Measurements from ENCODE around the gene GNAI3.

GNAI3 gene

DNA sequence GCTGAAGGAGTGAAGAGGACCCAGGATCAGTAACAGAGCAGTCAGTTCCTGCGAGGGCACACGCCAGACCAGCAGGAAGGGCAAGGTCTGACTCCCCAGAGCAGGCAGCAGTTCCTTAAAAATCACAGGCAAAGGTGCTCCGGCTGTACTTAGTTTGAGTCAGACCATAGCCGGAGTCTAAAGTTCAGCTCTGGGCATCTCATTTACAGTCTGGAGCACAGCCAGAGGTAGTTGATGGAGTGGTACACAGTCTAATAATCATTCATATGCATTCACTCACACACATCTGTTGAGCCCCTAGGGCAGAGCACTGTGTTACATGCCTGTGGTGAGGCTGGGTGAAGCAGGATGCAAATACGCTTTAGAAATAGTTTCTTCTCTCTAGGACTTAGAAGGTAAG is 31.5 kb upstream of the GNAI3 start:
- no peak for TF ChIP-seq ZFP3 (CRISPR knock-in tag; IDR thresholded peaks at IDR 0.05)
- no peak for TF ChIP-seq ZNF8 (CRISPR knock-in tag; IDR thresholded peaks at IDR 0.05)
- no peak for TF ChIP-seq TOX (CRISPR knock-in tag; IDR thresholded peaks at IDR 0.05; ENCODE audit: borderline replicate concordance)
- TF ChIP-seq, protein P1, sequence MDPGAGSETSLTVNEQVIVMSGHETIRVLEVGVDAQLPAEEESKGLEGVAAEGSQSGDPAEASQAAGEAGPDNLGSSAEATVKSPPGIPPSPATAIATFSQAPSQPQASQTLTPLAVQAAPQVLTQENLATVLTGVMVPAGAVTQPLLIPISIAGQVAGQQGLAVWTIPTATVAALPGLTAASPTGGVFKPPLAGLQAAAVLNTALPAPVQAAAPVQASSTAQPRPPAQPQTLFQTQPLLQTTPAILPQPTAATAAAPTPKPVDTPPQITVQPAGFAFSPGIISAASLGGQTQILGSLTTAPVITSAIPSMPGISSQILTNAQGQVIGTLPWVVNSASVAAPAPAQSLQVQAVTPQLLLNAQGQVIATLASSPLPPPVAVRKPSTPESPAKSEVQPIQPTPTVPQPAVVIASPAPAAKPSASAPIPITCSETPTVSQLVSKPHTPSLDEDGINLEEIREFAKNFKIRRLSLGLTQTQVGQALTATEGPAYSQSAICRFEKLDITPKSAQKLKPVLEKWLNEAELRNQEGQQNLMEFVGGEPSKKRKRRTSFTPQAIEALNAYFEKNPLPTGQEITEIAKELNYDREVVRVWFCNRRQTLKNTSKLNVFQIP (CRISPR knock-in tag; IDR thresholded peaks at IDR 0.05; ENCODE audit: borderline replicate concordance, low read depth), result no peak
- no peak for TF ChIP-seq ESRRG (CRISPR knock-in tag; IDR thresholded peaks at IDR 0.05)
- TF ChIP-seq ISL1 (CRISPR knock-in tag; IDR thresholded peaks at IDR 0.05), result no peak
- ATAC-seq, result no peak; the same call in 2 of the 3 replicates

DNA sequence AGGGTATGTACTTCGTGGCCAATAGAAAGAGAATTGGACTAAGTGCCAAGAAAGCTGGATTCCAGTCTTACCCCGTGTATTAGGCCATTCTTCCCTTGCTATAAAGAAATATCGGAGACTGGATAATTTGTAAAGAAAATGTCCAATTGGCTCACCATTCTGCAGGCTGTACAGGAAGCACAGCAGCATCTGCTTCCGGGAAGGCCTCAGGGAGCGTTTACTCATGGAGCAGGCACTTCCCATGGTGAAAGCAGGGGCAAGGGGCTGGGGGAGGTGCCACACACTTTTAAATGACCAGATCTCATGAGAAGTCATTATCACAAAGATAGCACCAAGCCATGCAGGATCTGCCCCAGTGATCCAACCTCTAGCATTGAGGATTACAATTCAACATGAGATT is 31.1 kb upstream of the GNAI3 start:
- TF ChIP-seq, protein P2, sequence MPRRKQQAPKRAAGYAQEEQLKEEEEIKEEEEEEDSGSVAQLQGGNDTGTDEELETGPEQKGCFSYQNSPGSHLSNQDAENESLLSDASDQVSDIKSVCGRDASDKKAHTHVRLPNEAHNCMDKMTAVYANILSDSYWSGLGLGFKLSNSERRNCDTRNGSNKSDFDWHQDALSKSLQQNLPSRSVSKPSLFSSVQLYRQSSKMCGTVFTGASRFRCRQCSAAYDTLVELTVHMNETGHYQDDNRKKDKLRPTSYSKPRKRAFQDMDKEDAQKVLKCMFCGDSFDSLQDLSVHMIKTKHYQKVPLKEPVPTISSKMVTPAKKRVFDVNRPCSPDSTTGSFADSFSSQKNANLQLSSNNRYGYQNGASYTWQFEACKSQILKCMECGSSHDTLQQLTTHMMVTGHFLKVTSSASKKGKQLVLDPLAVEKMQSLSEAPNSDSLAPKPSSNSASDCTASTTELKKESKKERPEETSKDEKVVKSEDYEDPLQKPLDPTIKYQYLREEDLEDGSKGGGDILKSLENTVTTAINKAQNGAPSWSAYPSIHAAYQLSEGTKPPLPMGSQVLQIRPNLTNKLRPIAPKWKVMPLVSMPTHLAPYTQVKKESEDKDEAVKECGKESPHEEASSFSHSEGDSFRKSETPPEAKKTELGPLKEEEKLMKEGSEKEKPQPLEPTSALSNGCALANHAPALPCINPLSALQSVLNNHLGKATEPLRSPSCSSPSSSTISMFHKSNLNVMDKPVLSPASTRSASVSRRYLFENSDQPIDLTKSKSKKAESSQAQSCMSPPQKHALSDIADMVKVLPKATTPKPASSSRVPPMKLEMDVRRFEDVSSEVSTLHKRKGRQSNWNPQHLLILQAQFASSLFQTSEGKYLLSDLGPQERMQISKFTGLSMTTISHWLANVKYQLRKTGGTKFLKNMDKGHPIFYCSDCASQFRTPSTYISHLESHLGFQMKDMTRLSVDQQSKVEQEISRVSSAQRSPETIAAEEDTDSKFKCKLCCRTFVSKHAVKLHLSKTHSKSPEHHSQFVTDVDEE (CRISPR knock-in tag; IDR thresholded peaks at IDR 0.05), result no peak
- TF ChIP-seq, protein P3, sequence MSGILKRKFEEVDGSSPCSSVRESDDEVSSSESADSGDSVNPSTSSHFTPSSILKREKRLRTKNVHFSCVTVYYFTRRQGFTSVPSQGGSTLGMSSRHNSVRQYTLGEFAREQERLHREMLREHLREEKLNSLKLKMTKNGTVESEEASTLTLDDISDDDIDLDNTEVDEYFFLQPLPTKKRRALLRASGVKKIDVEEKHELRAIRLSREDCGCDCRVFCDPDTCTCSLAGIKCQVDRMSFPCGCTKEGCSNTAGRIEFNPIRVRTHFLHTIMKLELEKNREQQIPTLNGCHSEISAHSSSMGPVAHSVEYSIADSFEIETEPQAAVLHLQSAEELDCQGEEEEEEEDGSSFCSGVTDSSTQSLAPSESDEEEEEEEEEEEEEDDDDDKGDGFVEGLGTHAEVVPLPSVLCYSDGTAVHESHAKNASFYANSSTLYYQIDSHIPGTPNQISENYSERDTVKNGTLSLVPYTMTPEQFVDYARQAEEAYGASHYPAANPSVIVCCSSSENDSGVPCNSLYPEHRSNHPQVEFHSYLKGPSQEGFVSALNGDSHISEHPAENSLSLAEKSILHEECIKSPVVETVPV (CRISPR knock-in tag; IDR thresholded peaks at IDR 0.05), result no peak
- TF ChIP-seq TOX (CRISPR knock-in tag; IDR thresholded peaks at IDR 0.05; ENCODE audit: borderline replicate concordance) (no peak), ZFP3 (CRISPR knock-in tag; IDR thresholded peaks at IDR 0.05) (no peak), ISL1 (CRISPR knock-in tag; IDR thresholded peaks at IDR 0.05) (no peak), SNAI2 (CRISPR knock-in tag; IDR thresholded peaks at IDR 0.05) (no peak), ZC3H10 (CRISPR knock-in tag; IDR thresholded peaks at IDR 0.05) (no peak), ZNF8 (CRISPR knock-in tag; IDR thresholded peaks at IDR 0.05) (no peak), OSR1 (CRISPR knock-in tag; IDR thresholded peaks at IDR 0.05) (no peak), BACH2 (CRISPR knock-in tag; IDR thresholded peaks at IDR 0.05; ENCODE audit: borderline replicate concordance) (no peak)
- TF ChIP-seq, protein P4, sequence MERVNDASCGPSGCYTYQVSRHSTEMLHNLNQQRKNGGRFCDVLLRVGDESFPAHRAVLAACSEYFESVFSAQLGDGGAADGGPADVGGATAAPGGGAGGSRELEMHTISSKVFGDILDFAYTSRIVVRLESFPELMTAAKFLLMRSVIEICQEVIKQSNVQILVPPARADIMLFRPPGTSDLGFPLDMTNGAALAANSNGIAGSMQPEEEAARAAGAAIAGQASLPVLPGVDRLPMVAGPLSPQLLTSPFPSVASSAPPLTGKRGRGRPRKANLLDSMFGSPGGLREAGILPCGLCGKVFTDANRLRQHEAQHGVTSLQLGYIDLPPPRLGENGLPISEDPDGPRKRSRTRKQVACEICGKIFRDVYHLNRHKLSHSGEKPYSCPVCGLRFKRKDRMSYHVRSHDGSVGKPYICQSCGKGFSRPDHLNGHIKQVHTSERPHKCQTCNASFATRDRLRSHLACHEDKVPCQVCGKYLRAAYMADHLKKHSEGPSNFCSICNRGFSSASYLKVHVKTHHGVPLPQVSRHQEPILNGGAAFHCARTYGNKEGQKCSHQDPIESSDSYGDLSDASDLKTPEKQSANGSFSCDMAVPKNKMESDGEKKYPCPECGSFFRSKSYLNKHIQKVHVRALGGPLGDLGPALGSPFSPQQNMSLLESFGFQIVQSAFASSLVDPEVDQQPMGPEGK (CRISPR knock-in tag; IDR thresholded peaks at IDR 0.05; ENCODE audit: borderline replicate concordance), result no peak
- no peak for ATAC-seq

DNA sequence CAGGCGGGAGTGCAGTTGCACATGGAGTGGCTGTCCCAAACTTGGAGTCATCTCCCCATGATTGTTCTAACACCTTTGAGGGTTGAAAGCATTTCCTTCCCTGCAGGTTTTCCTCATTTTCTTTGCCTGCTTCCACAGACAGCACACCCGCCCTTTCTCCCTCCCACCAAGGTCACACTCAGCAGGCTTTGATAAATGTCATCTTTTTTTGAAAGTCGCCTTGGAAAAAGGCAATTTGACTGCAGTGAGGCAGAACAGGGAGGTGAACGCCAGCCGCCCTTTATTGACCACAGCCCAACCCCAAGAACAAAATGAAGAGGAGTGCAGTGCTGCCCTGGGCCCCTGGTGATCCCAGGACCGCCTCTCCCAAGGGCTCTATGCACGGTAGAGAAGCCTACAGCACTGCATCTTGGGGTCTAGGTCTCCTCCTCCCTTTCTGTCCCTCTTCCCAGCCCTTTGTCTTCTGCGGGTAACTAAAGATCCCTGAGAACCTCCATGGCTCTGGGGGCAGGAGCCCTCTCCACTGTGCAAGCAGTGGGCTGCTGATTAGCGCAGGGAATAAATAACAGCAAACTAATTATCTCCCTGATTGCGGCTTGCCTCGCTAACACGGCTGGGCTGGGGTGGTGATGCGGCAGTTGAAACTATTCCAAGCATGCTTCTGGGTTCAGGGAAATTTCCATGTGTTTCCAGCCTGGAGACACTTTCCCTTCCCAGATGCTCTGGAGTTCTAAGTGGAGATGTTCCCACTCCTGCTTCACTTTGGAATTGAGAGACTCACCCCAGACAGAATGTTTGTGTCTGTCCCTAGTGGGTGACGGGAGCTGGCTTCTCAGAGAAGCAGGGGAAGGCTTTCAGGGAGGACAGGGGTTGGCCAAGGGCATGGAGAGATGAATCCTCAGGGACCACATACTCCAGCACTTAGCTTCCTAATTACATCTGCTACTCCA is 27.1 kb upstream of the GNAI3 start:
- ATAC-seq, result no peak
- no peak for TF ChIP-seq BACH2 (CRISPR knock-in tag; IDR thresholded peaks at IDR 0.05; ENCODE audit: borderline replicate concordance)
- no peak for TF ChIP-seq ZNF565 (CRISPR knock-in tag; conservative IDR thresholded peaks at IDR 0.05; ENCODE audit: low read depth)
- TF ChIP-seq, protein P2 (CRISPR knock-in tag; IDR thresholded peaks at IDR 0.05), result no peak
- TF ChIP-seq PPARA (CRISPR knock-in tag; IDR thresholded peaks at IDR 0.05; ENCODE audit: borderline replicate concordance), result no peak
- TF ChIP-seq, protein P1 (CRISPR knock-in tag; IDR thresholded peaks at IDR 0.05; ENCODE audit: borderline replicate concordance, low read depth), result no peak
- TF ChIP-seq, protein P5, sequence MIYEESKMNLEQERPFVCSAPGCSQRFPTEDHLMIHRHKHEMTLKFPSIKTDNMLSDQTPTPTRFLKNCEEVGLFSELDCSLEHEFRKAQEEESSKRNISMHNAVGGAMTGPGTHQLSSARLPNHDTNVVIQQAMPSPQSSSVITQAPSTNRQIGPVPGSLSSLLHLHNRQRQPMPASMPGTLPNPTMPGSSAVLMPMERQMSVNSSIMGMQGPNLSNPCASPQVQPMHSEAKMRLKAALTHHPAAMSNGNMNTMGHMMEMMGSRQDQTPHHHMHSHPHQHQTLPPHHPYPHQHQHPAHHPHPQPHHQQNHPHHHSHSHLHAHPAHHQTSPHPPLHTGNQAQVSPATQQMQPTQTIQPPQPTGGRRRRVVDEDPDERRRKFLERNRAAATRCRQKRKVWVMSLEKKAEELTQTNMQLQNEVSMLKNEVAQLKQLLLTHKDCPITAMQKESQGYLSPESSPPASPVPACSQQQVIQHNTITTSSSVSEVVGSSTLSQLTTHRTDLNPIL (CRISPR knock-in tag; IDR thresholded peaks at IDR 0.05; ENCODE audit: low read depth), result no peak
- no peak for TF ChIP-seq GLIS3 (CRISPR knock-in tag; IDR thresholded peaks at IDR 0.05)
- TF ChIP-seq TCF4 (CRISPR knock-in tag; IDR thresholded peaks at IDR 0.05; ENCODE audit: borderline replicate concordance), result no peak
